Muscle layer of colon (tissue), 2 donors: ENCODE measurements around the gene PHKB.
A peak's percentile ranks its signal among the peaks of the same experiment; 100 is the strongest.
"Not testable (repeated sequence)": the region's sequence is repeated elsewhere in the genome, so short reads cannot be mapped to it uniquely, and the experiment has no call there.

Experiments used
- H3K27ac ChIP-seq: one replicate; pipeline ENCODE4 v1.7.0; 2013; ENCODE audit warnings: low read depth, mild to moderate bottlenecking, low read length, moderate library complexity
- H3K27me3 ChIP-seq, 2 donors: one replicate each; pipeline ENCODE4 v1.7.0; 2013; ENCODE audit warnings: low read length in 2 of 2, mild to moderate bottlenecking in 2 of 2; ENCODE audit not compliant: insufficient read depth in 2 of 2, control insufficient read depth in 1 of 2
- H3K36me3 ChIP-seq: one replicate; pipeline ENCODE4 v1.7.0; 2013; ENCODE audit warnings: mild to moderate bottlenecking, low read length; ENCODE audit not compliant: insufficient read depth
- H3K4me1 ChIP-seq: one replicate; pipeline ENCODE4 v1.7.0; 2013; ENCODE audit warnings: mild to moderate bottlenecking, low read length; ENCODE audit not compliant: insufficient read depth
- H3K4me3 ChIP-seq, 2 donors: one replicate each; pipeline ENCODE4 v1.7.0; 2013; ENCODE audit warnings: low read length in 2 of 2, low read depth in 1 of 2, mild to moderate bottlenecking in 1 of 2, moderate library complexity in 1 of 2
- H3K9ac ChIP-seq: one replicate; pipeline ENCODE4 v1.7.0; 2013; ENCODE audit warnings: low read length
- H3K9me3 ChIP-seq: one replicate; pipeline ENCODE4 v1.7.0; 2013; ENCODE audit warnings: mild to moderate bottlenecking, low read length
- donor health status: abdominal sarcoma.
- donor health status: Adenocarcinoma of cecum.

The PHKB gene

GRCh38 chr16:47449788-47450187 is 11.3 kb upstream of the PHKB start:
- no peak overlapping the region for H3K4me3 ChIP-seq
- H3K9me3 ChIP-seq, result no peaks in the 10 kb centered on the region
- H3K4me1 ChIP-seq, result no peaks in the 10 kb centered on the region
- H3K27ac ChIP-seq, result no peak overlapping the region
- H3K27me3 ChIP-seq, result no peaks in the 10 kb centered on the region
- H3K9ac ChIP-seq, result no peak overlapping the region
- H3K36me3 ChIP-seq, result peaks cover 32% of the 10 kb centered on the region

- H3K27ac ChIP-seq, result no peak overlapping the region
- no peaks in the 10 kb centered on the region for H3K27me3 ChIP-seq
- H3K4me1 ChIP-seq, result peaks cover 22% of the 10 kb centered on the region
- H3K36me3 ChIP-seq, result peaks cover 11% of the 10 kb centered on the region
- H3K9ac ChIP-seq, result no peak overlapping the region
- H3K9me3 ChIP-seq, result no peaks in the 10 kb centered on the region
- H3K4me3 ChIP-seq, result no peak overlapping the region
These were observed 2.8 kb upstream of the PHKB start for GRCh38 chr16:47458331-47458730.

GRCh38 chr16:47459603-47460002 is 1.5 kb upstream of the PHKB start:
- Histone ChIP-seq H3K36me3 (peaks cover 8% of the 10 kb centered on the region), H3K27me3 (no peaks in the 10 kb centered on the region), H3K27ac (no peak overlapping the region), H3K9me3 (no peaks in the 10 kb centered on the region), H3K4me3 (peak overlapping the region; percentile 95 to 98), H3K9ac (peak overlapping the region; percentile 97), H3K4me1 (peaks cover 33% of the 10 kb centered on the region)

- peak overlapping the region; percentile 93 for H3K27ac ChIP-seq
- peak overlapping the region; percentile 97 for H3K9ac ChIP-seq
- H3K36me3 ChIP-seq, result peaks cover 8% of the 10 kb centered on the region
- H3K27me3 ChIP-seq, result no peaks in the 10 kb centered on the region
- H3K9me3 ChIP-seq, result no peaks in the 10 kb centered on the region
- peak overlapping the region; percentile 95 to 98 for H3K4me3 ChIP-seq
- peaks cover 40% of the 10 kb centered on the region for H3K4me1 ChIP-seq
These were observed 796 bp upstream of the PHKB start for GRCh38 chr16:47460359-47460710.

GRCh38 chr16:47461598-47462266 is 601 bp downstream of the PHKB start:
- H3K27me3 ChIP-seq, result no peaks in the 10 kb centered on the region
- no peaks in the 10 kb centered on the region for H3K9me3 ChIP-seq
- peak overlapping the region; percentile 66 for H3K9ac ChIP-seq
- H3K27ac ChIP-seq, result peak overlapping the region; percentile 93
- peaks cover 8% of the 10 kb centered on the region for H3K36me3 ChIP-seq
- peak overlapping the region; percentile 95 to 98 for H3K4me3 ChIP-seq
- H3K4me1 ChIP-seq, result peaks cover 46% of the 10 kb centered on the region

- no peak overlapping the region for H3K27ac ChIP-seq
- peaks cover 46% of the 10 kb centered on the region for H3K4me1 ChIP-seq
- H3K9ac ChIP-seq, result no peak overlapping the region
These were observed 2.9 kb downstream of the PHKB start for GRCh38 chr16:47463771-47464624.

GRCh38 chr16:47465919-47466630 is 4.9 kb downstream of the PHKB start:
- Histone ChIP-seq H3K9me3 (no peaks in the 10 kb centered on the region), H3K27me3 (no peaks in the 10 kb centered on the region), H3K27ac (peak overlapping the region; percentile 14), H3K4me3 (no peak overlapping the region), H3K36me3 (no peaks in the 10 kb centered on the region), H3K4me1 (peaks cover 32% of the 10 kb centered on the region), H3K9ac (no peak overlapping the region)

More at GRCh38 chr16:47463771-47464624, 2.9 kb downstream of the PHKB start:
- Histone ChIP-seq H3K36me3 (no peaks in the 10 kb centered on the region), H3K4me3 (no peak overlapping the region), H3K9me3 (no peaks in the 10 kb centered on the region), H3K27me3 (no peaks in the 10 kb centered on the region)

- H3K9me3 ChIP-seq, result no peaks in the 10 kb centered on the region
- peaks cover 32% of the 10 kb centered on the region for H3K4me1 ChIP-seq
- H3K4me3 ChIP-seq, result no peak overlapping the region
- no peaks in the 10 kb centered on the region for H3K27me3 ChIP-seq
- no peak overlapping the region for H3K27ac ChIP-seq
- H3K36me3 ChIP-seq, result no peaks in the 10 kb centered on the region
- no peak overlapping the region for H3K9ac ChIP-seq
These were observed 6.4 kb downstream of the PHKB start for GRCh38 chr16:47467501-47467900.

- not testable (repeated sequence) for H3K9ac ChIP-seq
These were observed 7.0 kb downstream of the PHKB start for GRCh38 chr16:47468070-47468689.

GRCh38 chr16:47469227-47469626 is 8.1 kb downstream of the PHKB start:
- Histone ChIP-seq H3K36me3 (no peaks in the 10 kb centered on the region), H3K9ac (no peak overlapping the region), H3K27ac (no peak overlapping the region), H3K4me3 (no peak overlapping the region), H3K9me3 (no peaks in the 10 kb centered on the region), H3K27me3 (no peaks in the 10 kb centered on the region), H3K4me1 (peaks cover 18% of the 10 kb centered on the region)

More at GRCh38 chr16:47468070-47468689, 7.0 kb downstream of the PHKB start:
- H3K27ac ChIP-seq, H3K27me3 ChIP-seq, H3K36me3 ChIP-seq, H3K4me3 ChIP-seq, H3K9me3 ChIP-seq: not testable (repeated sequence)
- H3K4me1 ChIP-seq, result peaks cover 26% of the 10 kb centered on the region

- peaks cover 8% of the 10 kb centered on the region for H3K4me1 ChIP-seq
- H3K27ac ChIP-seq, result no peak overlapping the region
- H3K27me3 ChIP-seq, result no peaks in the 10 kb centered on the region
- no peak overlapping the region for H3K9ac ChIP-seq
- H3K9me3 ChIP-seq, result no peaks in the 10 kb centered on the region
- no peak overlapping the region for H3K4me3 ChIP-seq
- no peaks in the 10 kb centered on the region for H3K36me3 ChIP-seq
These were observed 9.1 kb downstream of the PHKB start for GRCh38 chr16:47470211-47470610.
